HG03280 (cell line): Measurements from ENCODE around the gene EML4.

ENCODE experiments used
- ATAC-seq: cut with Tn5 transposase; IDR thresholded peaks from one replicate; pipeline ENCODE4 v1.9.1; 2021; ENCODE audit warnings: mild to moderate bottlenecking, moderate library complexity; ENCODE audit not compliant: unreplicated experiment

EML4 gene

DNA sequence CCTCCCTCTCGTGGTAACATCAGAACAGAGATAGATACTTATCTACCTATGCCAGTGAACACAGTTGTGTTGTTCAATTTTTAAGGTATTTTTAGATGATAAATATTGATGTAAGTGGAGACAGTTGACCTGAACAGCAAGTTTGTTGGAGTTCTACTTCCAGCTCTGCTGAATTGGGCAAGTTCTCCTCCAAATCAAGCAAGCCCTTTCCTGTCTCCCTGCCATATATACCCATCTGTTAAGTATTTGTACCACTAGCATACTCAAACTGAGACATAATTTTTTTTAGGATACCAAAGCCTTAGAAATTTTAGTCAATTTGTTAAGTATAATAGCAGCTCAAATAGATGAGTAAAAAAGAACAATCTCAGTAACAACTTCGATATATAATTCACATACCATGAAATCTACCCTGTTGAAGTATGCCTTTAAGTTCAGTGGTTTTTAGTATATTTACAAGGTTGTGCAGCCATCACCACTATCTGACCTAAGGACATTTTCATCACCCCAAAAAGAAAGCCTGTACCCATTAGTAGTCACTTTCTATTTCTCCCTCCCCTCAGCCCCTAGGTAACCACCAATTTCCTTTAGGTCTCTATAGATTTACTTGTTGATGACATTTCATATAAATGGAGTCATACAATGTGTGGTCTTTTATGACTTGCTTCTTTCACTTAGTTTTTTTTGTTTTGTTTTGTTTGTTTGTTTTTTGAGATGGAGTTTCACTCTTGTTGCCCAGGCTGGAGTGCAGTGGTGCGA is 130.0 kb downstream of the EML4 start:
- no peak for ATAC-seq

DNA sequence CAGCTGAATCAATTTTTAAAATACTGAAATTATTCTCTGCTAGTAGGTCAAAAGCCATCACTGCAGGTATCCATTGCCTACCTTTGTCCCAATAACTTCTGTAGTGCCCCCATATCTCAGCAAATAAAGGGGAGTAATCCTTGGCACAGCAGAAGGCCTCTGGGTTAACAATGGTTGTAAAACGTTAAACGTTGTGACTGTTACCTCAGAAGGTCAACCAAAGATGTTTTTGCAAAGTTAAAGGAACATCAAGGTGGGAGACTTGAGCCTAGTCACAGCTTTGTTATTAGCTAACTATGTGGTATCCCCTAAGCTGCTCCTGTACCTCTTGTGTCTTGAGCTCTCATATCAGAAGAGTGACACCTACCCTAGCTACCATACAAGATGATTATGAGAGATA is 131.4 kb downstream of the EML4 start:
- no peak for ATAC-seq

DNA sequence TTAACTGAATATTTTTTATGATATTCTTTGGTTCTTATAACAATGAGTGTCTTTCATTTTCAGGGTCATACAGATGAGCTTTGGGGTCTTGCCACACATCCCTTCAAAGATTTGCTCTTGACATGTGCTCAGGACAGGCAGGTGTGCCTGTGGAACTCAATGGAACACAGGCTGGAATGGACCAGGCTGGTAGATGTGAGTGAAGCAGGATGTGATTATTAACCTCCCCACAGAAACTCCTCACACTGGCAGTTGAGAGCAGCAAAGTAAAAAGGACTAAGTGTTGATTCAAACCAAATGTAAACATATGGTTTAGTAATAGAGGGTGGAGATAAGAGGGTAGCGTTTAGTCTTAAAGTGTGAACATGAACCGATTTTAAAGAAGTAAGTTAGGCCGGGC is 134.1 kb downstream of the EML4 start:
- ATAC-seq, result no peak

DNA sequence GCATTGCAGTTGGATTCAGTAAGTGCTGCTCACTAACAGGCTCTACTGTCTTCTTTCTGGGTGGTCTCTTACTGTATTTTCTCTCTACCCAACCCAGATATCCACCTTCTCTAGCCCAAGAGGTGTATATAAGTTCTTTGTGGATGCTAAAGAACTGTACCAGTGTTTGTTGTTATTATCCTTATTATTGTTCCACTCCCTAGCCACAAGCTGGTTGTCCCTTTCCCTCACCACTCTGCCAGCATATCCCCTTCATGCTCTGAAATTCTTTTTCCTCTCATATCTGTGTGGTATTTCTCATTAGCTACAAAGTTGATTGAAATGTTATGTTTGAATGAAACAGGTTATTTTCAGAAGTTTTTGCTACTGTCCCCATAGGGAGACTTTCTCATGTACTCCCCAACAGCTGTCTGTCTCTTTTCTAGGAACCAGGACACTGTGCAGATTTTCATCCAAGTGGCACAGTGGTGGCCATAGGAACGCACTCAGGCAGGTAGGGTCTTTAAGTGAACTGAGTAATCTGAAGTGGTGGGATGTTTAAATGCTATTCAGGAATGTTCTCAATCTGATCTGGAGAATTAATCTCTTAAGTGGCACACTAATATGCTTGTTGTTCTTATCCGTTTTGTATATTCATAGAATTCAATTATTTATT is 135.0 kb downstream of the EML4 start:
- no peak for ATAC-seq

DNA sequence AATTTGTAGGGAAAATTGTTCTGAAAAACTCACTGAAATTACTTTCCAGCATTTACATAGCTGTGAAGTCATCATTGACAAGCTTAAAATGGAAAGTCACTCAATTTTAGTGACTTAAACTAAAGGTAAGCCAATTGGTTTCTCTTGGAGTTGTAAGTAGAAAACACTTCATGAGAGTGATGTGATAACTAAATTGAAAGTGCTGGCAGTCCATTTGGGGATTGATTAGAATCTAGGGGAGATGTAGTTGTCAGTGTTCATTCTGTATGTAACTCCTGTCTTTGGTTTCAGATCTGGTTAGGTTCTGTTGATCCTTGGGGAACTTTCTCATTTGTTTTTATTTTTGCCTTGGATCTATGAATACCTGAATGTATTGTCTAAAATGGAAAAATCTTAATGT is 138.0 kb downstream of the EML4 start:
- no peak for ATAC-seq

DNA sequence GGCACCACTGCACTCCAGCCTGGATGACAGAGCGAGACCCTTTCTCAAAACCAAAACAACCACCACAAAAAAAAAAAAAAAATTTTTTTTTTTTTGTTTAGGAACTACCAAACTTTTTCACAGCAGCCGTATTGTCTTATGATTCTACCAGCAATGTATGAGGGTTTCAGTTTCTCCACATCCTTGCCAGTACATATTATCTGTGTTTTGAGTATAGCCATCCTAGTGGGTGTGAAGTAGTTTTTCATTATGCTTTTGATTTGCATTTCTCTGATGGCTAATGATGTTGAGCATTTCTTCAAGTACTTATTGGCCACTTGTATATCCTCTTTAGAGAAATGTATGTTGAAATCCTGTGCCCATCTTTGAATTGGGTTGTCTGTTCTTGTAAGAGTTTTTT is 140.2 kb downstream of the EML4 start:
- no peak for ATAC-seq

DNA sequence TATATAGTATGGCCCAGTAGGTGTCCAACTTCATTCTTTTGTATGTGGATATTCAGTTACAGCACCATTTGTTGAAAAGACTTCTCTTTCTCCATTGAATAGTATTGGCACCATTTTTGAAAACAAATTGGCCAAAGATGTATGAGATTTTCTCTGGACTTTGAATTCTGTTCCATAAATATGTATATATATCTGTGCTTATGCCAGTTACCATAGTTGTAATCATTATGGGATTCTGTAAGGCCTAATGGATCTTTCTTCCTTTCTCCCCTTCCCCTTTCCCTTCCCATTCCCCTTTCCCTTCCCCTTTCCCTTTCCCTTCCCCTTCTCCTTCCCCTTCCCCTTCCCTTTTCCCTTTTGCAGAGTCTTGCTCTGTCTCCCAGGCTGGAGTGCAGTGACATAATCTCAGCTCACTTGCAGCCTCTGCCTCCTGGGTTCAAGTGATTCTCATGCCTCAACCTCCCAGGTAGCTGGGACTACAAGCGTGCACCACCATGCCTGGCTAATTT is 140.9 kb downstream of the EML4 start:
- ATAC-seq, result no peak

DNA sequence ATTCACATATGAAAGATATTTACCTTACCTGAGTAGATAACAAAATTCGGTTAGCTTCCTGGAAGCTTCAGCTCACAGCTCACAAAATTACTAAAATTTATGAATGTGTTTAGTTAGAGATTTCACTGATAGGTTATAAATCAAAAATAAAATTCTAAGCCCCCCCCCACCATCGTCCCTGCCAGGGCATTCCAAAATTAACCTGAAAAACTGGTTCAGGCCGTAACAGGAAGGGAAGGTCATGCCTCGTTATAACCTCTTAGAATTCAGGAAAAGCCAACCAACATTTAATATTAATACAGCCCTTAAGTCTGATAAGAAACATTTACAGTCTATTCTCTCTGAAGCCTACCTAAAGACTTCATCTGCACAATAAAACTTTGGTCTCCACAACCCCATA is 143.0 kb downstream of the EML4 start:
- no peak for ATAC-seq

DNA sequence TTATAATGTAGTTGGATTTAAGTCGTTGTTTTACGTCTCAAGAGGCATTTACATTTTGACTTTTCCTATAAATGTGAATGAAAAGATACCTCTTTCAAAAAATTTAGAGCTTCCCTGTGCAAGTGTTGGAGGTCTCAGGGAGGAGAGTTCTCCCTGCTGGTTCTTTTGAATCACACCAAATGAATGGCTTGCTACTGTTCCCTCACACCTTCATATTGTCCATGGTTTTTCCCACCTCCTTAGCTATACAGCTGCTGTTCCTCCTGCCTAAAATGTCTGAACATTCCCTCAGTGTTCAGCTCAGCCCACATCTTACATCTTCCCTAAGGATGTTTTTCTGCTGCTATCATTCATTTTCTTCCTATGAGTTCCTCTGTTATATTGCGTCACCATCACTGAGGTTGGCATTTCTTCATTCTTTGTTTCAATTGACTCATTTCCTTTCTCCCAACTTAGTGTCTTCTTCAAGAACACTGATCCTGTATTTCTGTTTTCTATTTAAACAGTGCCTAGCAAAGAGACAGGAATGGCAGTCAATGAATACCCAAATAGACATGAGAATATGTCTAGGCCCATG is 145.8 kb downstream of the EML4 start:
- no peak for ATAC-seq

DNA sequence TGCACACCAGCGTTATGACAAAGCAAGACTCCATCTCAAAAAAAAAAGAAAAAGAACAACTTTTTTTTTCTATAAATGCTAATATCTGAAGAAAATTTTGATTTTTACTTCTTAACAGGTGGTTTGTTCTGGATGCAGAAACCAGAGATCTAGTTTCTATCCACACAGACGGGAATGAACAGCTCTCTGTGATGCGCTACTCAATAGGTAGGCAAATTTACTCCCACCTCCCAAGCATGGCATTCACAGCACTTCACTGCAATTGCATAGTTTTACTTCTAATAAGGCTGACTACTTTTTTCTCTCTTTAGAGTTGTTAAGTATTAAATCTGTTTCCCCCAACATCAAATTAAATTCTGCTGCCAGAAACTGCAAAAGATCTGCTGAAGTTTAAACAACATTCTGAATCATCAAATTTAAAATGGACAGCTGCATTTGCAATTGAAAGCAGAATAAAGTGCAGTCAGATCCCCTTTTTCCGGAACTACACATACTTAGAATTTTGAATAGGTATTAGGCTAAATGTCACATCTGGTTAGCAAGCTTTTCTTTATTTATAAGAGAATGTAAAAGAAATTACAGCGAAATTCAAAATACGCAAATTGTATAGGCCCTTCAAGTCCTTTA is 146.8 kb downstream of the EML4 start:
- ATAC-seq, result no peak

DNA sequence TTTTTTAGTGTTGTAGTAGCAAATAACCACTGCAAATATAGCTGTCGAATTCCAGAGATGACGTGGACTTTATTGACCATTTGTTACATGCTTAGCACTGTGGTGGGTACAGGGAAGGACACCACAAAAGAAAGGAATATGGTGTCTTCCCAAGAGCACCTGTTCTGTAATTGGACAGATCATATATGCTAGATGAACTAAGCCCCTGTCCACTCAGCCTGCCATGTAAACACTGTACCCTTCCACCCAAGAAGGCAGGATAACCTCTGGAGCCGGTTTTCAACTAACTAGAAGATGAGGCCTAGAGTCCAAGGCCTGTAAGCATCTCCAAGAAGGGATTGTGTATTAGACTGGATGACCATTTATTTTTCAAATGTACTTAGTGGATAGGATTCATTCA is 147.8 kb downstream of the EML4 start:
- ATAC-seq, result no peak

DNA sequence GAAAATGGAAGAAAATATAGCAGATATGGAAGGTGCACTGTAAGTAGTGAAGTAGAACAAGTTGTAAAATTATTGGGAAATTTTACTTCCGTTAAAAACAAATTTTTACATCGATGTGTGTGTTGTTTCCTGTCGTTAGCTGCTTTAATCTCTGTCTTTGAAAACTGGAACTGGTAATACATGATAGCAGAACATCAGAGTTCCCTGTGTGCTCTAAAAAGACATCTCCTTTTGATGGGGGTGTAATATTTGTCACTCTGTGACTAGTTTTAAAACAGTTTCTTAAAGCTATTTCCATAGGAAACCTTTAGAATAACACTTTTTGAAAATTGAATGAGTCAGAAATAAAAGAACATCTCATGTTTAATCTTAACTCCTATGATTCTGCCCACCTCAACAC is 148.3 kb downstream of the EML4 start:
- no peak for ATAC-seq

DNA sequence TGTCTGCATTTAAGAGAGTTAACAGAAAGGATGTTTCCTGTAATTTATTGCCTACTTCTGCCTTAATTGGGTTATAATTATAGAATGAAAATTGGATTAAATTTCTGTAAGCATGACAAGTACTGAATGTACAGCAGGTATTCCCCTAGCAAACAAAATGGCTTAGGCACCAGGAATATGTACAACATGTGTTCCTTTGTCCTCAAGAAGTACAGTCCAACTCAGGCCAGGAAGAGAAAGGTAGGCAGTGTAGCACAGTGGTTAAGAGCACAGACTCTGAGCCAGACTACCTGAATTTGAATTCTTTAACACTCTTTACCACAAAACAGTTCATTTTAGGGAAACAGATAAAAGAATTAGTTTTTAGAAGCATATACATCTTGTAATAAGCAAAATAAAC is 148.8 kb downstream of the EML4 start:
- no peak for ATAC-seq

DNA sequence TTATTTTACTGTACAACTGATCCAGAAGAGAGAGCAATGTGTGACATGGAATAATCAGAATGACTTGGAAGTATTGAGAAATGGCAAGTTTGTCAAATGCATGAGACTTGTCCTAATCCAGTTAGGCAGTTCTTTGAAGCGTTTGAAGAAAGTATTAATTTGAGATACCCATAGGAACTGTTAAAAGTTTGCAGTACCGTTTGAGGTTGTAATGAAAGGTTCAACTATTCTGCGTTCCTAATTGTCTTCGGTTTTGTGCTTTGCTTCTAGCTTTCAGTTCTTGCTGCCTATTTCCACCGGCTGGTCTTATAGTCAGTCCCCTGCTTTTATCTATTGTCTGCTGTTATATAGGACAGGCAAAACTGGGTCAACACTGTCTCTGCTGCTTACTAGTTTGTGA is 150.1 kb downstream of the EML4 start:
- ATAC-seq, result no peak

DNA sequence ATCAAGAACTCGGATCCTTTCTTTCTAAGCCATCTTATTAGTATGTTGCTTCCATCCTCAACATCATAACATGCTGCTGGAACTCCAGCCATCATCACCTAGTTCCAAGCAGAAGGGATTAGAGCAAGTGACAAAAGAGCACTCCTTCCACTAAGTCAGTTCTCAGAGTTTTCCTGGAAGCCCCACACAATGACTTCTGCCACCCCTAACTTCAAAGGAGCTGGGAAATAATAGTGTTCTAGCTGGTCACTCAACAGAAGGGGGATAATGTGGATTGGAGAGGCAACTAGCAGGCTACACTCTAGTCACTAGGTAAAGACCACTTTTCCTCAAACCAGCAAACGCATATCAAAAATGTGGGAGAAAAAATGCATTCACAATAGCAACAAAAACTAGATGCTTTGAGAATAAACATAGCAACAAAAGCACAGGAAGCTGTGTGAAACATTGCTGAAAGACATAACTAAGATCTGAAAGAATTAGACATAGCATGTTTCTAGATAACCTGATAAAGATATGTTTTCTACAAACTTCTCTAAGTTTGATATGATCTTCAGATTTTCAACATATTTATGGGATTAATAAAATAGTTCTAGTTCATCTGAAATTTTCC is 152.4 kb downstream of the EML4 start:
- ATAC-seq, result no peak

DNA sequence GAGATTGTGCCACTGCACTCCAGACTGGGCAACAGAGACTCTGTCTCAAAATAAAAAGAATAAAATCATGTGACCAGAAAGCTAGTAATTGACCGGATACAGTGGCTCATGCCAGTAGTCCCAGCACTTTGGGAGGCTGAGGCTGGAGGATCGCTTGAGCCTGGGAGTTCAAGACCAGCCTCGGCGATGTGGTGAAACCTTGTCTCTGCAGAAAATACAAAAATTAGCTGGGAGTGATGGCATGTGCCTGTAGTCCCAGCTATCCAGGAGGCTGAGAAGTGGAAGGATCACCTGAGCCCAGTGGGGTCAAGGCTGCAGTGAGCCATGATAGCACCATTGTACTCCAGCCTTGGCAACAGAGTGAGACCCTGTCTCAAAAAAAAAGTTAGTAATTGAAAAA is 155.1 kb downstream of the EML4 start:
- no peak for ATAC-seq

DNA sequence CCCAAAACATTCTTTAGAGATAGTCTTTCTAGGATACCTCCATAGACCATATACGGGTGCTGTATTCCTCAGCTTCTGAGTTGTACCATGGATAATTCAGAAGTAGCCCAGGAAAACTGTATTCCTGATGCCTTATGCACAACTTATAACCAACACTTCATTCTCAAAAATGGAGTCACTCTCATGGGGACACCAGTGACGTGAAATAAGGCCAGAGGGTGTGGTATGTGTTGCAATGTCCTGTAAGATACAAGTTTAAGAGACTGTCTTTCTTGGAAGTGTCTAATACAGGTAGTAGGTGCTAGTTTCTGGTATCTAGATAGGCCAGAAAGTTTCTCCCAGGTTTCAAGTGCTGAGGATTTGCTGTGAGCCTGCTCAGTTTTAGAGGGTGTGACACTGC is 155.8 kb downstream of the EML4 start:
- ATAC-seq, result no peak

DNA sequence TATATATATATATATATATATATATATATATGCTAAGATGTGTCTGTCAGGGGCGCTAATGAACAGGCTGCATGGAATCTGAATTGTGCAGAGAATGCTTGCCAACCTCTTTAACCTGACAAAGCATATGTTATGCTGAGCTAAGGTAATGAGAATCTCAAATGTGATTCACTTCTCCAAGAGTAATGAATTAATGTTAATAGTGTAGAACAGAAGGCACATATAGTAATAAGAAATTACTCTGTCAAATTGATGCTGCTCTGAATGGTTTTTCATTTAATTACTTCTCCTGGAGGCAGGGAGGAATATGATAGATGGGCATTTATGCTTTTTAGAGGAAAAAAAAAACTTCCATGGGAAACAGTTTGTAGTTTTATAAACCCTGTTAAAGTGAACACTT is 156.5 kb downstream of the EML4 start:
- ATAC-seq, result no peak

DNA sequence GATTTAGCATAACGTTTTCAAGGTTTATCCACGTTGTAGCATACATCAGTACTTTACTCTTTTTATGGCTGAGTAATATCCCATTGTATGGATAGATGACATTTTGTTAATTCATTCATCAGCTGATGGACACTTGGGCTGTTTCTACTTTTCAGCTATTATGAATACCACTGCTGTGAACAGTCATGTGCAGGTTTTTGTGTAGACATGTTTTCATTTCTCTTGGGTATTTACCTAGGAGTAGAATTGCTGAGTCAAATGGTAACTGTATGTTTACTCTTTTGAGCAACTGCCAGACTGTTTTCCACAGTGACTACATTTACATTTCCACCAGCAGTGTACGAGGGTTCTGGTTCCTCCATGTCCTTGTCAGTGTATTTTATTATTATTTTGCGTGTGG is 158.0 kb downstream of the EML4 start:
- no peak for ATAC-seq

DNA sequence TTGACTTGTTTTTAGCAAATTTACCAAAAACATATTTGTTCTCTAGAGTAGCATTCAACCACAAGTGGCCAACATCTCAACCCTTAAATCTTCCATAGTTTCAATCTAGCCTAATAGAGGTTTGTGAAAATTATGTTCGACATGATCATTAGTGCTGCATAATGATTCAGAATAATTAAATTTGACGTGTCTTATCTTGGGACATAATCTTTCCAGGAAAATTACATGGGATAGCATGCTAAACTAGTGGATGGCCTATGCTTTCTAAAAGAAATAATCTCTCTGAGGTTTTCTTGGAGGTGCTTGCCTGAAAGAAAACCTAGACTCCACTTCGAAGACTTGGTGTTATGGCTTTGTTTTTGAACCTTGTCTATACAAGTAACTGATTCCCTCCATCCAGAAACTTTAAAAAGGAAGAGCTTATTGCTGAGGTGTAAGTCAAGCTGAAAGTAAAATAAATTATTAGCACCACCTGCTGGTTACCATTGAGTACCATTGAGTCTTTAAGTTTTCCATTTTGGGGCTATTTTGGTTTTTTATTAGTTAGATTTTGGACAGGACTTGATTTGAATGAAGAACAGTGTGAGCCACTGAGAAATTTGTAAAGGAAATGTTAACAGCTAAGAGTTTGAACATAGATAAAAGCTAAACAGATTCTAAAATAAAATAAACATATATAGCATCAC is 159.1 kb downstream of the EML4 start:
- no peak for ATAC-seq

DNA sequence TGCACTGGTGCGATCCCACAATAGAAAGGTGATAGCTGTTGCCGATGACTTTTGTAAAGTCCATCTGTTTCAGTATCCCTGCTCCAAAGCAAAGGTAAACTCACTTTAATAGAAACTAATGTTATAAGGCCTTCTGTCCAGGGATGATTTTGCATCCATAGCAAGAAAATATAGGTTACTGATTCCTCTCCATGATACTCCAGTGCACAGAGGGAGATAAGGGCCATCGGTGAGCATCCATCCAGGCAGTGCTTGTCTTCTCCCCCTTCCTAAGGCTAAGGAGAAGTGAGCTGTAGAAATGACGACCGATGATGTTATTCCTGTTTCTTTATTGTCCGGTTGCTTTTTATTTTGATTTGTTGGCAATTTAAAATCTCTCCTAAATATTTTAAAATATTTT is 159.8 kb downstream of the EML4 start:
- no peak for ATAC-seq
